ENCODE data around the gene GTF2H3.

GRCh38 chr12:123597100-123597499, 36.5 kb upstream of the GTF2H3 start:
- TF ChIP-seq SP1 (IDR thresholded peaks at IDR 0.05; ENCODE audit: low read depth, low read length) (no peak), SREBF2 (IDR thresholded peaks at IDR 0.05; ENCODE audit: low read length) (no peak), SIX5 (IDR thresholded peaks at IDR 0.05; ENCODE audit: low read depth, low read length, severe bottlenecking) (no peak)
- TF ChIP-seq, protein P1, sequence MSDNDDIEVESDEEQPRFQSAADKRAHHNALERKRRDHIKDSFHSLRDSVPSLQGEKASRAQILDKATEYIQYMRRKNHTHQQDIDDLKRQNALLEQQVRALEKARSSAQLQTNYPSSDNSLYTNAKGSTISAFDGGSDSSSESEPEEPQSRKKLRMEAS (IDR thresholded peaks at IDR 0.05; ENCODE audit: low read depth, low read length), result no peak
